OCI-LY3 (cell line): Measurements from ENCODE around the gene TANGO6.

ENCODE experiments used
- H2AFZ ChIP-seq: fragments of 200-600, 300-600 bp; shearing (Covaris generic); 2 replicates; pipeline ENCODE4 v1.6.0; 2014; ENCODE audit warnings: antibody characterized with exemption, low read depth, low read length
- H3K27ac ChIP-seq: fragments of 200-600, 300-600 bp; sonication (generic); 2 replicates; pipeline ENCODE4 v1.5.1; 2014; ENCODE audit warnings: mild to moderate bottlenecking, low read length, moderate library complexity, mixed read lengths
- H3K27me3 ChIP-seq: fragments of 200-600, 300-600 bp; sonication (generic); 2 replicates; pipeline ENCODE4 v1.6.1; 2014; ENCODE audit warnings: low read depth, low read length, mixed read lengths
- H3K36me3 ChIP-seq: fragments of 200-600, 300-600 bp; sonication (generic); replicated peaks from 2 replicates; pipeline ENCODE3; 2014; ENCODE audit warnings: low read depth, low read length, mixed read lengths
- H3K4me1 ChIP-seq: fragments of 300-600, 200-600 bp; sonication (generic); 2 replicates; pipeline ENCODE4 v1.6.1; 2014; ENCODE audit warnings: low read length, mixed read lengths
- H3K4me2 ChIP-seq: fragments of 200-600, 300-600 bp; sonication (generic); 2 replicates; pipeline ENCODE4 v1.6.1; 2014; ENCODE audit warnings: low read length, mixed read lengths
- H3K4me3 ChIP-seq: fragments of 300-600, 200-600 bp; sonication (generic); 2 replicates; pipeline ENCODE4 v1.5.1; 2014; ENCODE audit warnings: antibody characterized with exemption, mild to moderate bottlenecking, low read length, moderate library complexity
- H3K79me2 ChIP-seq: fragments of 300-600, 200-600 bp; shearing (Covaris generic); 2 replicates; pipeline ENCODE4 v1.6.1; 2014; ENCODE audit warnings: mild to moderate bottlenecking, low read length, mixed read lengths
- H3K9ac ChIP-seq: fragments of 300-600, 200-600 bp; shearing (Covaris generic); 2 replicates; pipeline ENCODE4 v1.6.0; 2014; ENCODE audit warnings: mild to moderate bottlenecking, low read length, moderate library complexity
- H3K9me3 ChIP-seq: fragments of 200-600, 300-600 bp; shearing (Covaris generic); 2 replicates; pipeline ENCODE4 v1.6.1; 2014; ENCODE audit warnings: low read length, mixed read lengths; ENCODE audit not compliant: insufficient read depth
- H4K20me1 ChIP-seq: fragments of 200-600, 300-600 bp; sonication (generic); 2 replicates; pipeline ENCODE4 v1.6.1; 2016; ENCODE audit warnings: low read length, mixed read lengths; ENCODE audit not compliant: insufficient read depth
- CTCF ChIP-seq: fragments of 200-600, 300-600 bp; sonication (generic); IDR thresholded peaks from 2 replicates; pipeline ENCODE4 v1.5.1; 2014; ENCODE audit warnings: antibody characterized with exemption, low read length, low read depth
- EZH2phosphoT487 ChIP-seq: fragments of 200-600 bp; shearing (Covaris generic); IDR thresholded peaks from 2 replicates; pipeline ENCODE4 v1.6.1; 2018; ENCODE audit warnings: antibody characterized with exemption, mixed run types, low read depth

The TANGO6 gene

GRCh38 chr16:68936736-68937631 lies 93.7 kb downstream of the TANGO6 start:
- TF ChIP-seq EZH2phosphoT487 = no peak
- no peak for TF ChIP-seq CTCF

GRCh38 chr16:68939692-68940320 lies 96.5 kb downstream of the TANGO6 start:
- TF ChIP-seq CTCF = no peak
- TF ChIP-seq EZH2phosphoT487 = no peak
- H3K9ac ChIP-seq = no peak overlapping the region

More at GRCh38 chr16:68936736-68937631, 93.7 kb downstream of the TANGO6 start:
- Histone ChIP-seq H3K9me3 (no peaks in the 10 kb centered on the region), H3K9ac (no peak overlapping the region), H3K4me2 (no peak overlapping the region), H3K4me3 (no peak overlapping the region), H3K27me3 (no peaks in the 10 kb centered on the region), H3K4me1 (no peaks in the 10 kb centered on the region), H3K79me2 (no peaks in the 10 kb centered on the region), H4K20me1 (no peaks in the 10 kb centered on the region), H2AFZ (no peak overlapping the region), H3K27ac (no peak overlapping the region), H3K36me3 (peaks cover 19% of the 10 kb centered on the region)

GRCh38 chr16:68940816-68941215 lies 97.5 kb downstream of the TANGO6 start:
- no peak overlapping the region for H3K9ac ChIP-seq
- no peak overlapping the region for H3K4me2 ChIP-seq
- peaks cover 21% of the 10 kb centered on the region for H3K36me3 ChIP-seq
- H3K4me1 ChIP-seq = no peaks in the 10 kb centered on the region
- H3K4me3 ChIP-seq = no peak overlapping the region
- H3K9me3 ChIP-seq = no peaks in the 10 kb centered on the region
- H3K27ac ChIP-seq = no peak overlapping the region
- no peak for TF ChIP-seq EZH2phosphoT487
- no peak for TF ChIP-seq CTCF
- H3K27me3 ChIP-seq = no peaks in the 10 kb centered on the region
- no peaks in the 10 kb centered on the region for H3K79me2 ChIP-seq
- no peak overlapping the region for H2AFZ ChIP-seq
- H4K20me1 ChIP-seq = no peaks in the 10 kb centered on the region

More at GRCh38 chr16:68939692-68940320, 96.5 kb downstream of the TANGO6 start:
- no peaks in the 10 kb centered on the region for H3K9me3 ChIP-seq
- no peak overlapping the region for H2AFZ ChIP-seq
- H3K79me2 ChIP-seq = no peaks in the 10 kb centered on the region
- H3K27me3 ChIP-seq = no peaks in the 10 kb centered on the region
- H4K20me1 ChIP-seq = no peaks in the 10 kb centered on the region
- no peaks in the 10 kb centered on the region for H3K4me1 ChIP-seq
- no peak overlapping the region for H3K4me2 ChIP-seq
- peaks cover 21% of the 10 kb centered on the region for H3K36me3 ChIP-seq
- H3K4me3 ChIP-seq = no peak overlapping the region
- H3K27ac ChIP-seq = no peak overlapping the region

GRCh38 chr16:68943961-68944360 lies 100.6 kb downstream of the TANGO6 start:
- TF ChIP-seq CTCF (no peak), EZH2phosphoT487 (no peak)
- Histone ChIP-seq H3K27ac (no peak overlapping the region), H3K4me2 (no peak overlapping the region), H3K9me3 (no peaks in the 10 kb centered on the region), H2AFZ (no peak overlapping the region), H3K4me1 (no peaks in the 10 kb centered on the region), H3K4me3 (no peak overlapping the region), H3K36me3 (peaks cover 18% of the 10 kb centered on the region), H3K9ac (no peak overlapping the region), H3K27me3 (no peaks in the 10 kb centered on the region), H4K20me1 (no peaks in the 10 kb centered on the region), H3K79me2 (no peaks in the 10 kb centered on the region)
